AG09309 (cell line): ENCODE measurements around the gene USP17L30.
"Not testable (repeated sequence)": the region's sequence is repeated elsewhere in the genome, so short reads cannot be mapped to it uniquely, and the experiment has no call there.

Source experiments
- DNase-seq: peaks from one replicate; pipeline ENCODE4 v3.0.0-alpha.2; 2010; ENCODE audit warnings: low read depth
- H3K4me3 ChIP-seq: 2 replicates; pipeline ENCODE4 v1.5.1; 2011; ENCODE audit warnings: mild to moderate bottlenecking, low read depth, low read length, moderate library complexity; ENCODE audit not compliant: control insufficient read depth
- TF ChIP-seq, protein P1 (sequence below): IDR thresholded peaks from 2 replicates; pipeline ENCODE4 v1.5.1; 2011; ENCODE audit warnings: mild to moderate bottlenecking, low read depth, low read length, inconsistent platforms; ENCODE audit not compliant: insufficient read depth, control insufficient read depth; ENCODE audit errors: missing control alignments

USP17L30 gene, protein sequence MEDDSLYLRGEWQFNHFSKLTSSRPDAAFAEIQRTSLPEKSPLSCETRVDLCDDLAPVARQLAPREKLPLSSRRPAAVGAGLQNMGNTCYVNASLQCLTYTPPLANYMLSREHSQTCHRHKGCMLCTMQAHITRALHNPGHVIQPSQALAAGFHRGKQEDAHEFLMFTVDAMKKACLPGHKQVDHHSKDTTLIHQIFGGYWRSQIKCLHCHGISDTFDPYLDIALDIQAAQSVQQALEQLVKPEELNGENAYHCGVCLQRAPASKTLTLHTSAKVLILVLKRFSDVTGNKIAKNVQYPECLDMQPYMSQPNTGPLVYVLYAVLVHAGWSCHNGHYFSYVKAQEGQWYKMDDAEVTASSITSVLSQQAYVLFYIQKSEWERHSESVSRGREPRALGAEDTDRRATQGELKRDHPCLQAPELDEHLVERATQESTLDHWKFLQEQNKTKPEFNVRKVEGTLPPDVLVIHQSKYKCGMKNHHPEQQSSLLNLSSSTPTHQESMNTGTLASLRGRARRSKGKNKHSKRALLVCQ

DNA sequence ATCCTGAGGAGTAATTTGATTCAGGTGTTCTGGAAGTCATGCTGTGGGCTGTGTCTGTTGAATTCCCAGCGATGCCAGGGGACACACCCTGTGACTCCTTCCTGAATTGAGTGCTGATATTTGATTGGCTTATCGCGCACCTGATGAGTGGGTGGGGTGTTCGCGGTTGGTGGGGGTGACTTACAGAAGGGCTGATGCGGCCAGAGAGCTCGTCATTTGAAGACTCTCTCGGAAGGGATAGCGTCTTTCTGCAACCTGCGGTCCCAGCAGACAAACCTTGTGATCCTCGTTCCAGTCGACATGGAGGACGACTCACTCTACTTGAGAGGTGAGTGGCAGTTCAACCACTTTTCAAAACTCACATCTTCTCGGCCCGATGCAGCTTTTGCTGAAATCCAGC lies at the start of gene USP17L30:
TSS of gene USP17L30 (plus strand) at position 301 of the 400 bp plus-strand sequence. CDS start at position 301, 0 bp downstream.
- not testable (repeated sequence) for DNase-seq, H3K4me3 ChIP-seq

GRCh38 chr4:9324191-9324590 lies 38.7 kb upstream of the USP17L30 start:
- H3K4me3 ChIP-seq, DNase-seq: not testable (repeated sequence)

DNA sequence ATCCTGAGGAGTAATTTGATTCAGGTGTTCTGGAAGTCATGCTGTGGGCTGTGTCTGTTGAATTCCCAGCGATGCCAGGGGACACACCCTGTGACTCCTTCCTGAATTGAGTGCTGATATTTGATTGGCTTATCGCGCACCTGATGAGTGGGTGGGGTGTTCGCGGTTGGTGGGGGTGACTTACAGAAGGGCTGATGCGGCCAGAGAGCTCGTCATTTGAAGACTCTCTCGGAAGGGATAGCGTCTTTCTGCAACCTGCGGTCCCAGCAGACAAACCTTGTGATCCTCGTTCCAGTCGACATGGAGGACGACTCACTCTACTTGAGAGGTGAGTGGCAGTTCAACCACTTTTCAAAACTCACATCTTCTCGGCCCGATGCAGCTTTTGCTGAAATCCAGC lies 38.1 kb upstream of the USP17L30 start, which contains the start of gene USP17L24:
TSS of gene USP17L24 (plus strand) at position 301 of the 400 bp plus-strand sequence. CDS start at position 301, 0 bp downstream.
- not testable (repeated sequence) for DNase-seq, H3K4me3 ChIP-seq

GRCh38 chr4:9329611-9330010 lies 33.3 kb upstream of the USP17L30 start, which contains the start of gene USP17L25:
Gene USP17L25, plus strand, starts transcription at chr4:9329911. Its CDS starts 0 bp downstream, at chr4:9329911.
- H3K4me3 ChIP-seq, DNase-seq: not testable (repeated sequence)

DNA sequence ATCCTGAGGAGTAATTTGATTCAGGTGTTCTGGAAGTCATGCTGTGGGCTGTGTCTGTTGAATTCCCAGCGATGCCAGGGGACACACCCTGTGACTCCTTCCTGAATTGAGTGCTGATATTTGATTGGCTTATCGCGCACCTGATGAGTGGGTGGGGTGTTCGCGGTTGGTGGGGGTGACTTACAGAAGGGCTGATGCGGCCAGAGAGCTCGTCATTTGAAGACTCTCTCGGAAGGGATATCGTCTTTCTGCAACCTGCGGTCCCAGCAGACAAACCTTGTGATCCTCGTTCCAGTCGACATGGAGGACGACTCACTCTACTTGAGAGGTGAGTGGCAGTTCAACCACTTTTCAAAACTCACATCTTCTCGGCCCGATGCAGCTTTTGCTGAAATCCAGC lies 28.6 kb upstream of the USP17L30 start, which contains the start of gene USP17L26:
TSS of gene USP17L26 (plus strand) at position 301 of the 400 bp plus-strand sequence. CDS start at position 301, 0 bp downstream.
- not testable (repeated sequence) for H3K4me3 ChIP-seq, DNase-seq

- not testable (repeated sequence) for H3K4me3 ChIP-seq, DNase-seq
Observed at GRCh38 chr4:9339103-9339502, 23.8 kb upstream of the USP17L30 start, which contains the start of gene USP17L5. Gene USP17L5, plus strand, starts transcription at chr4:9339403. Its CDS starts 0 bp downstream, at chr4:9339403.

DNA sequence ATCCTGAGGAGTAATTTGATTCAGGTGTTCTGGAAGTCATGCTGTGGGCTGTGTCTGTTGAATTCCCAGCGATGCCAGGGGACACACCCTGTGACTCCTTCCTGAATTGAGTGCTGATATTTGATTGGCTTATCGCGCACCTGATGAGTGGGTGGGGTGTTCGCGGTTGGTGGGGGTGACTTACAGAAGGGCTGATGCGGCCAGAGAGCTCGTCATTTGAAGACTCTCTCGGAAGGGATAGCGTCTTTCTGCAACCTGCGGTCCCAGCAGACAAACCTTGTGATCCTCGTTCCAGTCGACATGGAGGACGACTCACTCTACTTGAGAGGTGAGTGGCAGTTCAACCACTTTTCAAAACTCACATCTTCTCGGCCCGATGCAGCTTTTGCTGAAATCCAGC lies 19.1 kb upstream of the USP17L30 start, which contains the start of gene USP17L27:
TSS of gene USP17L27 (plus strand) at position 301 of the 400 bp plus-strand sequence. CDS start at position 301, 0 bp downstream.
- DNase-seq, H3K4me3 ChIP-seq: not testable (repeated sequence)

DNA sequence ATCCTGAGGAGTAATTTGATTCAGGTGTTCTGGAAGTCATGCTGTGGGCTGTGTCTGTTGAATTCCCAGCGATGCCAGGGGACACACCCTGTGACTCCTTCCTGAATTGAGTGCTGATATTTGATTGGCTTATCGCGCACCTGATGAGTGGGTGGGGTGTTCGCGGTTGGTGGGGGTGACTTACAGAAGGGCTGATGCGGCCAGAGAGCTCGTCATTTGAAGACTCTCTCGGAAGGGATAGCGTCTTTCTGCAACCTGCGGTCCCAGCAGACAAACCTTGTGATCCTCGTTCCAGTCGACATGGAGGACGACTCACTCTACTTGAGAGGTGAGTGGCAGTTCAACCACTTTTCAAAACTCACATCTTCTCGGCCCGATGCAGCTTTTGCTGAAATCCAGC lies 14.3 kb upstream of the USP17L30 start, which contains the start of gene USP17L28:
TSS of gene USP17L28 (plus strand) at position 301 of the 400 bp plus-strand sequence. CDS start at position 301, 0 bp downstream.
- not testable (repeated sequence) for DNase-seq, H3K4me3 ChIP-seq

DNA sequence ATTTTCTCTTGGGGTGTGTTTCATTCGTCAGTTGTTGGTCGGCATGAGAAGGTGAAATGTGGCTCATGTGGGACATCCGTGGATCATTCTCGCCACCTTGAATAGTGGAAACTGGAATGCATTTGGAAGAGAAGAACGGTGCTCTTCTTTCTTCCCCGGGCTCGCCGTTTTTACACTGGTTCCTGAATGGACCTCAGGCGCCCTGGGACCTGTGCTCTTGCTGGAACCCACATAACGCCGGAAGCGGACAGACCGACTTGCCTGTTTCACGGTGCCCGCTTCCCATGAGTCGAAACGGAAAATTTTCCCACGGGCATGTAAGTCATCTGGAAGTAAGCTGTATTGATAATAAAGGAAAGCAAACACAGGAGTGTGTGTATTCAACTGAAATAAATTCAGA lies 12.1 kb upstream of the USP17L30 start:
- not testable (repeated sequence) for H3K4me3 ChIP-seq, DNase-seq

DNA sequence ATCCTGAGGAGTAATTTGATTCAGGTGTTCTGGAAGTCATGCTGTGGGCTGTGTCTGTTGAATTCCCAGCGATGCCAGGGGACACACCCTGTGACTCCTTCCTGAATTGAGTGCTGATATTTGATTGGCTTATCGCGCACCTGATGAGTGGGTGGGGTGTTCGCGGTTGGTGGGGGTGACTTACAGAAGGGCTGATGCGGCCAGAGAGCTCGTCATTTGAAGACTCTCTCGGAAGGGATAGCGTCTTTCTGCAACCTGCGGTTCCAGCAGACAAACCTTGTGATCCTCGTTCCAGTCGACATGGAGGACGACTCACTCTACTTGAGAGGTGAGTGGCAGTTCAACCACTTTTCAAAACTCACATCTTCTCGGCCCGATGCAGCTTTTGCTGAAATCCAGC lies 9.6 kb upstream of the USP17L30 start, which contains the start of gene USP17L29:
TSS of gene USP17L29 (plus strand) at position 301 of the 400 bp plus-strand sequence. CDS start at position 301, 0 bp downstream.
- H3K4me3 ChIP-seq, DNase-seq: not testable (repeated sequence)

GRCh38 chr4:9379881-9380280 lies 17.0 kb downstream of the USP17L30 start:
- not testable (repeated sequence) for H3K4me3 ChIP-seq, DNase-seq

GRCh38 chr4:9381012-9381534 lies 18.1 kb downstream of the USP17L30 start:
- DNase-seq: not testable (repeated sequence)
- H3K4me3 ChIP-seq: peak overlapping the region; percentile 31
- TF ChIP-seq, protein P1, sequence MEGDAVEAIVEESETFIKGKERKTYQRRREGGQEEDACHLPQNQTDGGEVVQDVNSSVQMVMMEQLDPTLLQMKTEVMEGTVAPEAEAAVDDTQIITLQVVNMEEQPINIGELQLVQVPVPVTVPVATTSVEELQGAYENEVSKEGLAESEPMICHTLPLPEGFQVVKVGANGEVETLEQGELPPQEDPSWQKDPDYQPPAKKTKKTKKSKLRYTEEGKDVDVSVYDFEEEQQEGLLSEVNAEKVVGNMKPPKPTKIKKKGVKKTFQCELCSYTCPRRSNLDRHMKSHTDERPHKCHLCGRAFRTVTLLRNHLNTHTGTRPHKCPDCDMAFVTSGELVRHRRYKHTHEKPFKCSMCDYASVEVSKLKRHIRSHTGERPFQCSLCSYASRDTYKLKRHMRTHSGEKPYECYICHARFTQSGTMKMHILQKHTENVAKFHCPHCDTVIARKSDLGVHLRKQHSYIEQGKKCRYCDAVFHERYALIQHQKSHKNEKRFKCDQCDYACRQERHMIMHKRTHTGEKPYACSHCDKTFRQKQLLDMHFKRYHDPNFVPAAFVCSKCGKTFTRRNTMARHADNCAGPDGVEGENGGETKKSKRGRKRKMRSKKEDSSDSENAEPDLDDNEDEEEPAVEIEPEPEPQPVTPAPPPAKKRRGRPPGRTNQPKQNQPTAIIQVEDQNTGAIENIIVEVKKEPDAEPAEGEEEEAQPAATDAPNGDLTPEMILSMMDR: peak; percentile 11
